ENCODE results near the gene MROH8.

Gene MROH8

GRCh38 chr20:37198932-37199660, 19.7 kb upstream of the MROH8 start:
- no peak for DNase-seq

GRCh38 chr20:37194621-37195417, 15.5 kb upstream of the MROH8 start:
- DNase-seq = no peak

GRCh38 chr20:37193821-37194220, 14.5 kb upstream of the MROH8 start:
- no peak for DNase-seq

- no peak for DNase-seq
Measured at GRCh38 chr20:37193226-37193625, 13.9 kb upstream of the MROH8 start.

- DNase-seq = peak; percentile 73
Measured at GRCh38 chr20:37192137-37192854, 12.9 kb upstream of the MROH8 start.

GRCh38 chr20:37190354-37191112, 11.2 kb upstream of the MROH8 start:
- no peak for DNase-seq

GRCh38 chr20:37189416-37190016, 10.2 kb upstream of the MROH8 start:
- DNase-seq = no peak

- DNase-seq = no peak
Measured at GRCh38 chr20:37188787-37189186, 9.4 kb upstream of the MROH8 start.

GRCh38 chr20:37185686-37186085, 6.3 kb upstream of the MROH8 start:
- no peak for DNase-seq

- DNase-seq = peak; percentile 60
Measured at GRCh38 chr20:37179683-37180524, 556 bp upstream of the MROH8 start.

GRCh38 chr20:37172836-37173235, 6.5 kb downstream of the MROH8 start:
- DNase-seq = no peak

- DNase-seq = no peak
Measured at GRCh38 chr20:37166867-37167266, 12.5 kb downstream of the MROH8 start.

- no peak for DNase-seq
Measured at GRCh38 chr20:37165031-37165430, 14.3 kb downstream of the MROH8 start.

- DNase-seq = no peak
Measured at GRCh38 chr20:37163832-37164554, 15.4 kb downstream of the MROH8 start.

GRCh38 chr20:37162646-37163045, 16.7 kb downstream of the MROH8 start:
- no peak for DNase-seq

- no peak for DNase-seq
Measured at GRCh38 chr20:37161830-37162549, 17.4 kb downstream of the MROH8 start.

GRCh38 chr20:37160683-37161082, 18.7 kb downstream of the MROH8 start:
- no peak for DNase-seq

GRCh38 chr20:37158248-37158647, 21.1 kb downstream of the MROH8 start:
- no peak for DNase-seq

- DNase-seq = no peak
Measured at GRCh38 chr20:37155987-37156386, 23.4 kb downstream of the MROH8 start.

GRCh38 chr20:37154684-37155298, 24.6 kb downstream of the MROH8 start:
- no peak for DNase-seq

Data from suppressor macrophage treated with lipopolysaccharide for 4 hours (primary cell).